Trophoblast cell (in vitro differentiated cells and primary cell): ENCODE measurements around the gene SNAP91. TPM values are rescaled to one million over a fixed set of nuclear protein-coding genes. Genes with fewer than 3 reads are reported as not detected.

ENCODE experiments used
- DNase-seq, 2 donors: peaks; one replicate each; pipeline ENCODE4 v3.0.0-alpha.2; 2016
- H2AFZ ChIP-seq: 2 replicates; pipeline ENCODE4 v1.6.1; 2013; ENCODE audit warnings: low read length, moderate library complexity, mild to moderate bottlenecking; ENCODE audit not compliant: insufficient read depth, poor library complexity
- H2AK5ac ChIP-seq: 2 replicates; pipeline ENCODE4 v1.6.1; 2013; ENCODE audit warnings: mild to moderate bottlenecking, low read length
- H2BK120ac ChIP-seq: 2 replicates; pipeline ENCODE4 v1.6.1; 2013; ENCODE audit warnings: low read length, mild to moderate bottlenecking, moderate library complexity; ENCODE audit not compliant: insufficient read depth, poor library complexity
- H2BK12ac ChIP-seq: 2 replicates; pipeline ENCODE4 v1.6.1; 2013; ENCODE audit warnings: mild to moderate bottlenecking, low read length, moderate library complexity
- H2BK5ac ChIP-seq: 2 replicates; pipeline ENCODE4 v1.6.1; 2013; ENCODE audit warnings: low read length, low read depth, moderate library complexity, mild to moderate bottlenecking; ENCODE audit not compliant: poor library complexity
- H3K14ac ChIP-seq: 2 replicates; pipeline ENCODE4 v1.6.1; 2013; ENCODE audit warnings: mild to moderate bottlenecking, low read length
- H3K18ac ChIP-seq: 2 replicates; pipeline ENCODE4 v1.6.1; 2013; ENCODE audit warnings: mild to moderate bottlenecking, low read length
- H3K23ac ChIP-seq: 2 replicates; pipeline ENCODE4 v1.6.1; 2013; ENCODE audit warnings: low read length
- H3K27ac ChIP-seq: 2 replicates; pipeline ENCODE4 v1.5.1; 2013; ENCODE audit warnings: low read depth, mild to moderate bottlenecking, inconsistent platforms, low read length, moderate library complexity
- H3K27me3 ChIP-seq: 2 replicates; pipeline ENCODE4 v1.6.1; 2013; ENCODE audit warnings: inconsistent platforms, mild to moderate bottlenecking, low read length, moderate library complexity; ENCODE audit not compliant: insufficient read depth
- H3K36me3 ChIP-seq, 2 experiments: 1 replicate in 1 of 2; 2 replicates in 1 of 2; pipeline ENCODE4 v1.6.1; 2013; ENCODE audit warnings: low read length in 2 of 2, mild to moderate bottlenecking in 2 of 2, moderate library complexity in 1 of 2; ENCODE audit not compliant: insufficient read depth in 2 of 2, control insufficient read depth in 1 of 2
- H3K4ac ChIP-seq: 2 replicates; pipeline ENCODE4 v1.6.1; 2013; ENCODE audit warnings: low read depth, mild to moderate bottlenecking, low read length, moderate library complexity
- H3K4me1 ChIP-seq, 2 experiments: 1 replicate in 1 of 2; 2 replicates in 1 of 2; pipeline ENCODE4 v1.6.1; 2013; ENCODE audit warnings: low read length in 2 of 2, mild to moderate bottlenecking in 2 of 2, moderate library complexity in 1 of 2; ENCODE audit not compliant: insufficient read depth in 2 of 2, control insufficient read depth in 1 of 2
- H3K4me2 ChIP-seq: 2 replicates; pipeline ENCODE4 v1.6.1; 2013; ENCODE audit warnings: inconsistent platforms, mild to moderate bottlenecking, low read length, moderate library complexity
- H3K4me3 ChIP-seq: 2 replicates; pipeline ENCODE4 v1.5.1; 2013; ENCODE audit warnings: mild to moderate bottlenecking, low read depth, low read length, inconsistent platforms
- H3K79me1 ChIP-seq: one replicate; pipeline ENCODE4 v1.6.1; 2013; ENCODE audit warnings: low read length
- H3K79me2 ChIP-seq: 2 replicates; pipeline ENCODE4 v1.6.1; 2013; ENCODE audit warnings: low read length, mild to moderate bottlenecking; ENCODE audit not compliant: control insufficient read depth, insufficient read depth, poor library complexity
- H3K9ac ChIP-seq: 2 replicates; pipeline ENCODE4 v1.6.1; 2013; ENCODE audit warnings: mild to moderate bottlenecking, low read length
- H3K9me3 ChIP-seq: 2 replicates; pipeline ENCODE4 v1.6.1; 2013; ENCODE audit warnings: low read depth, mild to moderate bottlenecking, control low read depth, inconsistent platforms, low read length; ENCODE audit not compliant: insufficient read depth
- H4K12ac ChIP-seq: 2 replicates; pipeline ENCODE4 v1.6.1; 2013; ENCODE audit warnings: low read depth, mild to moderate bottlenecking, low read length, moderate library complexity
- H4K8ac ChIP-seq: 2 replicates; pipeline ENCODE4 v1.6.1; 2013; ENCODE audit warnings: low read depth, mild to moderate bottlenecking, low read length, moderate library complexity
- H4K91ac ChIP-seq: one replicate; pipeline ENCODE4 v1.6.1; 2013; ENCODE audit warnings: low read depth, mild to moderate bottlenecking, low read length, moderate library complexity
- WGBS: extraction: QIAGEN DNeasy Blood & Tissue Kit; methylation state at CpG from one replicate; pipeline ENCODE4 v1.1.7; 2013; ENCODE audit warnings: missing lambda C conversion rate; ENCODE audit not compliant: insufficient read length, insufficient coverage; ENCODE audit errors: extremely low coverage; 5-methylcytosine and 5-hydroxymethylcytosine counted together
- polyA plus RNA-seq: library from polyadenylated mRNA; stranded (reverse); fragments of 200-250 nt; gene quantifications from 2 replicates; pipeline ENCODE4 v1.2.3, GENCODE V29; 2013

Gene SNAP91, protein sequence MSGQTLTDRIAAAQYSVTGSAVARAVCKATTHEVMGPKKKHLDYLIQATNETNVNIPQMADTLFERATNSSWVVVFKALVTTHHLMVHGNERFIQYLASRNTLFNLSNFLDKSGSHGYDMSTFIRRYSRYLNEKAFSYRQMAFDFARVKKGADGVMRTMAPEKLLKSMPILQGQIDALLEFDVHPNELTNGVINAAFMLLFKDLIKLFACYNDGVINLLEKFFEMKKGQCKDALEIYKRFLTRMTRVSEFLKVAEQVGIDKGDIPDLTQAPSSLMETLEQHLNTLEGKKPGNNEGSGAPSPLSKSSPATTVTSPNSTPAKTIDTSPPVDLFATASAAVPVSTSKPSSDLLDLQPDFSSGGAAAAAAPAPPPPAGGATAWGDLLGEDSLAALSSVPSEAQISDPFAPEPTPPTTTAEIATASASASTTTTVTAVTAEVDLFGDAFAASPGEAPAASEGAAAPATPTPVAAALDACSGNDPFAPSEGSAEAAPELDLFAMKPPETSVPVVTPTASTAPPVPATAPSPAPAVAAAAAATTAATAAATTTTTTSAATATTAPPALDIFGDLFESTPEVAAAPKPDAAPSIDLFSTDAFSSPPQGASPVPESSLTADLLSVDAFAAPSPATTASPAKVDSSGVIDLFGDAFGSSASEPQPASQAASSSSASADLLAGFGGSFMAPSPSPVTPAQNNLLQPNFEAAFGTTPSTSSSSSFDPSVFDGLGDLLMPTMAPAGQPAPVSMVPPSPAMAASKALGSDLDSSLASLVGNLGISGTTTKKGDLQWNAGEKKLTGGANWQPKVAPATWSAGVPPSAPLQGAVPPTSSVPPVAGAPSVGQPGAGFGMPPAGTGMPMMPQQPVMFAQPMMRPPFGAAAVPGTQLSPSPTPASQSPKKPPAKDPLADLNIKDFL
- 0.44 and 0.64 TPM in 2 replicates for polyA plus RNA-seq

DNA sequence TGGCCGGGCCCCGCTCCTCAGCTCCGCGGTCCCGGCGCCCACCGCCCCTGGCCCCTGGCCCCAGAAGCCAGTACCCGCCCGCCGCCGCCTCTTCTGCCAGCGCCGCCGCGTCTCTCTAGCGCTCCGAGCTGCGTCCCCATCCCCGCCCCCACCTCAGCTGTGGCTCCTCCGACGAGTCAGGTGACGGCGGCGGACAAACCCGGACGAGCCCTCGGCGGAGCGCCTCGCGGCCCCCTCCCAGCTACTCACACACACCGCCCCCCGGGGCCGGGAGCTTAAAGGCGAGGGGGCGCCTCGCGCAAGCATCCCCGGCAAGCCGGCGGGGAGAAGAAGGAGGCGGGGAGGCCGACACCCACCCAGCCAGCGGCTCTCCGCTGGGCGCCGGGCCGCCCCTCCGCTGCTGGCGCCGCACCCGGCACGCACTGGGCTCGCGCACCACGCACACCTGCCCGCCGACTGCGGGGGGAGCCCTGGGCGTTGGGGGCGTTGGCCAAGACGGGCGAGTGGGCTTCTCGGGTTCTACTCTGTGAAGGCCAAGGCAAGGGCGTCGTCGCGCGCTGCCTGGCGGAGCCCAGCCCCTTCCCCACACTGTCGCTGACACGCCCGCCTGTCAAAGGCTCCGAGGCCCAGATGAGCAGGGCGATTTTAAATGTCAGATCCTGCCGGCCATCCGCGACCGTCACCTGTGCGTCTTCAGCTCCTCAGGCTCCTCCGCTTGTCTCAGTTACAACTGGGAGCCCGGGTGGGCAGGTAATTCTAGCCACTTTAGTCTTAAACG lies at the start of gene SNAP91:
Gene SNAP91, minus strand, starts transcription at position 132 of the 778 bp plus-strand sequence. CDS start 1,174 bp downstream, outside the sequence.
- Histone ChIP-seq H2AFZ (peak within 1 kb of the TSS; percentile 85), H3K4me1 (peaks cover 5 to 9% of the 10 kb centered on the region in 2 experiments), H3K9me3 (peaks cover 6% of the 10 kb centered on the region), H4K12ac (no peak within 1 kb of the TSS), H3K27me3 (peaks cover 34% of the 10 kb centered on the region), H3K4me3 (peak within 1 kb of the TSS; percentile 64), H3K18ac (no peak within 1 kb of the TSS), H3K9ac (no peak within 1 kb of the TSS), H3K14ac (no peak within 1 kb of the TSS), H3K36me3 (no peaks in the 10 kb centered on the region), H2AK5ac (no peak within 1 kb of the TSS), H3K79me2 (no peaks in the 10 kb centered on the region), H3K27ac (no peak within 1 kb of the TSS), H3K79me1 (no peaks in the 10 kb centered on the region), H3K4me2 (peak within 1 kb of the TSS; percentile 100), H4K8ac (no peak within 1 kb of the TSS), H2BK12ac (no peak within 1 kb of the TSS), H2BK120ac (no peak within 1 kb of the TSS), H3K4ac (no peak within 1 kb of the TSS), H4K91ac (no peak within 1 kb of the TSS), H2BK5ac (no peak within 1 kb of the TSS), H3K23ac (no peak within 1 kb of the TSS)
- WGBS: no CpG with 5 or more reads among the region's 83 CpGs
- peak in 1 of 2 donors; percentile 21 for DNase-seq

DNA sequence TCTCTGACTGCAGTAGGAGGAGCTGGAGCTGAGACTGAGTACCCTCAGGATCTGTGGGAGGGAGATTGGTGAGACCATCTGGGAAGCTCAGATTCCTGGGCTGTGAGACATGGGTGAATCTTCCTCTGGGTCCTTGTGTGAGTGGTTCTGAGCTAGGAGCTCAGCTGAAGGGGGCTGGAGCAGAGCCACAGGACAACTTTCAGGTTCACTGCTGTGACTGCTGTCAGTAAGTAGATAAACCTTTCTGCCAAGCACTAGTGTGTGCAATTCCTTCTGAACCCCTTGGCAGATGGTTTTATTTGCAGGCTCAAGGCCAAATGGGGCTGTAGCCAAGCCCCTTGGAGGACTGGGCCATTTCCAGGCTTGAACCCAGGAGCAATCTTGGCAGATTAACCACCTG lies 49.6 kb upstream of the SNAP91 start:
- no peak overlapping the region for H2BK5ac ChIP-seq
- H3K27me3 ChIP-seq: no peaks in the 10 kb centered on the region
- no peak overlapping the region for H2AFZ ChIP-seq
- no peak overlapping the region for H2BK12ac ChIP-seq
- no peak overlapping the region for H3K4me3 ChIP-seq
- H3K27ac ChIP-seq: no peak overlapping the region
- H3K36me3 ChIP-seq: no peaks in the 10 kb centered on the region
- no peak overlapping the region for H2BK120ac ChIP-seq
- H2AK5ac ChIP-seq: no peak overlapping the region
- no peak overlapping the region for H3K18ac ChIP-seq
- H3K79me1 ChIP-seq: no peaks in the 10 kb centered on the region
- no peak overlapping the region for H3K4ac ChIP-seq
- no peak overlapping the region for H3K4me2 ChIP-seq
- no peak for DNase-seq
- H3K14ac ChIP-seq: no peak overlapping the region
- no peak overlapping the region for H3K9ac ChIP-seq
- H3K23ac ChIP-seq: no peak overlapping the region
- H3K4me1 ChIP-seq: no peaks in the 10 kb centered on the region
- peaks cover 3% of the 10 kb centered on the region for H3K9me3 ChIP-seq
- no peak overlapping the region for H4K12ac ChIP-seq
- H3K79me2 ChIP-seq: no peaks in the 10 kb centered on the region
- H4K8ac ChIP-seq: no peak overlapping the region
- no peak overlapping the region for H4K91ac ChIP-seq

DNA sequence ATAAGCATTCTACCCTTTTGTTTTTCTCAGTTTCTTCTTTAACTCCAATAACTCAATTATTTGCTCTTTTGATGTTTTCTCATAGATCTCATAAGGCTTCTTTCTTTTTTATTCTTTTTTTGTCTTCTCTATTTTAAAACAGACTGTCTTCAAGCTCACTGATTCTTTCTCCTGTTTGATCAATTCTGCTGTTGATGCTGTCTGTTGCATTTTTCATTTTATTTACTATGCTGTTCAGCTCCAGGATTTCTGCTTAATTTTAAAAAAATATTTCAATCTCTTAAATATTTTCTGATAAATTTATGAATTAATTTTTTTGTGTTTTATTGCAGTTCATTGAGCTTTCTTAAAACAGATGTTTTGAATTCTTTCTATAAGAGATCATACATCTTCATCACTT lies 48.1 kb upstream of the SNAP91 start:
- no peak overlapping the region for H3K14ac ChIP-seq
- no peak overlapping the region for H2BK5ac ChIP-seq
- H3K27me3 ChIP-seq: no peaks in the 10 kb centered on the region
- H3K4me2 ChIP-seq: no peak overlapping the region
- no peak overlapping the region for H2AFZ ChIP-seq
- no peak for DNase-seq
- no peak overlapping the region for H2BK12ac ChIP-seq
- no peak overlapping the region for H3K18ac ChIP-seq
- H3K79me2 ChIP-seq: no peaks in the 10 kb centered on the region
- H2BK120ac ChIP-seq: no peak overlapping the region
- no peak overlapping the region for H3K27ac ChIP-seq
- no peak overlapping the region for H4K8ac ChIP-seq
- no peak overlapping the region for H3K23ac ChIP-seq
- H3K9me3 ChIP-seq: peaks cover 3% of the 10 kb centered on the region
- no peak overlapping the region for H4K91ac ChIP-seq
- no peaks in the 10 kb centered on the region for H3K4me1 ChIP-seq
- no peak overlapping the region for H2AK5ac ChIP-seq
- H3K4me3 ChIP-seq: no peak overlapping the region
- no peak overlapping the region for H3K9ac ChIP-seq
- no peaks in the 10 kb centered on the region for H3K79me1 ChIP-seq
- H3K4ac ChIP-seq: no peak overlapping the region
- H3K36me3 ChIP-seq: no peaks in the 10 kb centered on the region
- no peak overlapping the region for H4K12ac ChIP-seq

DNA sequence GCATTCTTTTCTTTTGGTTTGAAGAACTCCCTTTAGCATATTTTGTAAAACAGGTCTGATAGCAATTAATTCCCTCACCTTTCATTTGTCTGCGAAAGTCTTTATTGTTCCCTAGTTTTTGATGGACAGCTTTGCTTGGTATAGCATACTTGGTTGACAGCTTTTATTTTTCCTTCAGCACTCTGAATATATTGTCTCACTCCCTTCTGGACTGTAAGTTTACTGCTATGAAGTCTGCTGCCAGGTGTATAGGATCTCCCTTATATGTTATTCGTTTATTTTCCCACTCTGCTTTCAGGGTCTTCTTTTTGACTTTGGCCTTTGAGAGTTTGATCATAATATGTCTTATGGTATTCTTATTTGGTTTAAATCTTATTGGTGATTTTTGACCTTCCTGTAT lies 47.7 kb upstream of the SNAP91 start:
- Histone ChIP-seq H3K4me1 (no peaks in the 10 kb centered on the region), H3K27ac (no peak overlapping the region), H3K4ac (no peak overlapping the region), H3K79me2 (no peaks in the 10 kb centered on the region), H3K18ac (no peak overlapping the region), H2BK120ac (no peak overlapping the region), H4K91ac (no peak overlapping the region), H2BK5ac (no peak overlapping the region), H3K79me1 (no peaks in the 10 kb centered on the region), H3K14ac (no peak overlapping the region), H3K9me3 (peaks cover 3% of the 10 kb centered on the region), H4K8ac (no peak overlapping the region), H2BK12ac (no peak overlapping the region), H2AK5ac (no peak overlapping the region), H3K9ac (no peak overlapping the region), H3K4me2 (no peak overlapping the region), H3K27me3 (no peaks in the 10 kb centered on the region), H3K36me3 (no peaks in the 10 kb centered on the region), H3K23ac (no peak overlapping the region), H4K12ac (no peak overlapping the region), H2AFZ (no peak overlapping the region), H3K4me3 (no peak overlapping the region)
- WGBS: no CpG with 5 or more reads among the region's 2 CpGs
- DNase-seq: no peak
